Astrocyte of the cerebellum (primary cell): Measurements from ENCODE around the gene VCL.
A peak's percentile ranks its signal among the peaks of the same experiment; 100 is the strongest.
"Not testable (repeated sequence)": the region's sequence is repeated elsewhere in the genome, so short reads cannot be mapped to it uniquely, and the experiment has no call there.

ENCODE experiments used
- DNase-seq: peaks from one replicate; pipeline ENCODE4 v3.0.0-alpha.2; 2011; ENCODE audit warnings: low read depth
- H3K4me3 ChIP-seq: 2 replicates; pipeline ENCODE4 v1.5.1; 2011; ENCODE audit warnings: mild to moderate bottlenecking, low read depth, low read length, moderate library complexity
- in situ Hi-C: cut with HindIII; loops from 2 replicates; pipeline ENCODE4 v1.10.0; 2017; ENCODE audit warnings: low sequenced_read_pairs
- TF ChIP-seq, protein P1 (sequence below): IDR thresholded peaks from 2 replicates; pipeline ENCODE4 v1.5.1; 2012; ENCODE audit warnings: low read length, low read depth, moderate library complexity, mild to moderate bottlenecking; ENCODE audit errors: missing control alignments

The VCL gene

GRCh38 chr10:73995035-73995358 lies 2.9 kb upstream of the VCL start:
- DNase-seq: no peak
- TF ChIP-seq, protein P1, sequence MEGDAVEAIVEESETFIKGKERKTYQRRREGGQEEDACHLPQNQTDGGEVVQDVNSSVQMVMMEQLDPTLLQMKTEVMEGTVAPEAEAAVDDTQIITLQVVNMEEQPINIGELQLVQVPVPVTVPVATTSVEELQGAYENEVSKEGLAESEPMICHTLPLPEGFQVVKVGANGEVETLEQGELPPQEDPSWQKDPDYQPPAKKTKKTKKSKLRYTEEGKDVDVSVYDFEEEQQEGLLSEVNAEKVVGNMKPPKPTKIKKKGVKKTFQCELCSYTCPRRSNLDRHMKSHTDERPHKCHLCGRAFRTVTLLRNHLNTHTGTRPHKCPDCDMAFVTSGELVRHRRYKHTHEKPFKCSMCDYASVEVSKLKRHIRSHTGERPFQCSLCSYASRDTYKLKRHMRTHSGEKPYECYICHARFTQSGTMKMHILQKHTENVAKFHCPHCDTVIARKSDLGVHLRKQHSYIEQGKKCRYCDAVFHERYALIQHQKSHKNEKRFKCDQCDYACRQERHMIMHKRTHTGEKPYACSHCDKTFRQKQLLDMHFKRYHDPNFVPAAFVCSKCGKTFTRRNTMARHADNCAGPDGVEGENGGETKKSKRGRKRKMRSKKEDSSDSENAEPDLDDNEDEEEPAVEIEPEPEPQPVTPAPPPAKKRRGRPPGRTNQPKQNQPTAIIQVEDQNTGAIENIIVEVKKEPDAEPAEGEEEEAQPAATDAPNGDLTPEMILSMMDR: no peak
- in situ Hi-C loops: no loop called here
- no peak overlapping the region for H3K4me3 ChIP-seq

GRCh38 chr10:73997461-73997786 lies 492 bp upstream of the VCL start:
- peak overlapping the region; percentile 74 for H3K4me3 ChIP-seq
- in situ Hi-C loops: no loop called here
- DNase-seq: no peak
- TF ChIP-seq, protein P1: no peak

GRCh38 chr10:73998623-73998928 lies 660 bp downstream of the VCL start:
- no peak for DNase-seq
- peak overlapping the region; percentile 74 for H3K4me3 ChIP-seq
- TF ChIP-seq, protein P1: no peak
- in situ Hi-C loops: no loop called here

- H3K4me3 ChIP-seq: peak overlapping the region; percentile 74
- in situ Hi-C loops: no loop called here
- TF ChIP-seq, protein P1: peak; percentile 71
- DNase-seq: peak; percentile 77
These were observed 1.2 kb downstream of the VCL start for GRCh38 chr10:73998929-73999691.

GRCh38 chr10:73999703-74000102 lies 1.8 kb downstream of the VCL start:
- in situ Hi-C loops: no loop called here
- TF ChIP-seq, protein P1: no peak
- H3K4me3 ChIP-seq: peak overlapping the region; percentile 74
- DNase-seq: no peak

- peak overlapping the region; percentile 74 for H3K4me3 ChIP-seq
- DNase-seq, in situ Hi-C loops: not testable (repeated sequence)
These were observed 2.3 kb downstream of the VCL start for GRCh38 chr10:74000244-74000643.

- no peak for DNase-seq
- in situ Hi-C loops: no loop called here
- TF ChIP-seq, protein P1: no peak
- H3K4me3 ChIP-seq: peak overlapping the region; percentile 74
These were observed 3.2 kb downstream of the VCL start for GRCh38 chr10:74000892-74001669.
